Naive thymus-derived CD4-positive, alpha-beta T cell (primary cell): ENCODE results near the gene CBL. TPM values are rescaled to one million over a fixed set of nuclear protein-coding genes. Genes with fewer than 3 reads are reported as not detected.
"Not testable (repeated sequence)": the region's sequence is repeated elsewhere in the genome, so short reads cannot be mapped to it uniquely, and the experiment has no call there.

Experiments
- ATAC-seq: fragments of 150-1000 bp; cut with Tn5 transposase; 2 replicates; pipeline ENCODE4 v1.10.0; 2021; ENCODE audit warnings: mild to moderate bottlenecking, moderate library complexity
- CTCF ChIA-PET: fragments of 350-600 bp; sonication (Branson Sonifier 250); formaldehyde crosslinking; loops from one replicate; lab custom pipeline; 2021; ENCODE audit warnings: antibody characterized with exemption; lab: Charles Lee
- POLR2A ChIA-PET: fragments of 350-600 bp; sonication (Branson Sonifier 250); formaldehyde crosslinking; loops from one replicate; lab custom pipeline; 2021; ENCODE audit warnings: antibody characterized with exemption, inconsistent platforms; lab: Charles Lee
- DNase-seq, 9 donors: peaks; one replicate each; pipeline versions ENCODE4 v3.0.0 to v3.0.0-alpha.2; 2020 to 2022; ENCODE audit warnings: mixed read lengths in 1 of 9
- H3K27ac ChIP-seq: one replicate; pipeline ENCODE4 v1.7.0; 2013; ENCODE audit warnings: mild to moderate bottlenecking, low read depth, low read length, moderate library complexity
- H3K27me3 ChIP-seq, 2 donors: one replicate each; pipeline ENCODE4 v1.7.0; 2013; ENCODE audit warnings: low read length in 2 of 2, mild to moderate bottlenecking in 2 of 2, moderate library complexity in 2 of 2; ENCODE audit not compliant: control insufficient read depth in 2 of 2, insufficient read depth in 2 of 2
- H3K36me3 ChIP-seq, 3 experiments: 1 replicate in 2 of 3; 2 replicates in 1 of 3; pipeline ENCODE4 v1.7.0; 2013; ENCODE audit warnings: low read length in 3 of 3, mild to moderate bottlenecking in 3 of 3, moderate library complexity in 1 of 3; ENCODE audit not compliant: insufficient read depth in 3 of 3, control insufficient read depth in 2 of 3
- H3K4me1 ChIP-seq, 2 donors: one replicate each; pipeline ENCODE4 v1.7.0; 2013; ENCODE audit warnings: low read length in 2 of 2, mild to moderate bottlenecking in 2 of 2, moderate library complexity in 1 of 2; ENCODE audit not compliant: control insufficient read depth in 2 of 2, insufficient read depth in 2 of 2
- H3K4me3 ChIP-seq: 2 replicates; pipeline ENCODE4 v1.7.0; 2013; ENCODE audit warnings: mild to moderate bottlenecking, low read length
- H3K9me3 ChIP-seq, 3 experiments: 1 replicate in 2 of 3; 2 replicates in 1 of 3; pipeline ENCODE4 v1.7.0; 2013; ENCODE audit warnings: low read length in 3 of 3; ENCODE audit not compliant: control insufficient read depth in 2 of 3
- H3K27ac Mint-ChIP-seq, 9 donors: one replicate each; pipeline ENCODE4 v1.8.0; 2020 to 2022; ENCODE audit warnings: mixed read lengths in 9 of 9, mild to moderate bottlenecking in 8 of 9, moderate library complexity in 5 of 9, inconsistent platforms in 2 of 9
- H3K27me3 Mint-ChIP-seq, 5 donors: one replicate each; pipeline ENCODE4 v1.8.0; 2021 to 2022; ENCODE audit warnings: mixed read lengths in 5 of 5, mild to moderate bottlenecking in 1 of 5
- H3K36me3 Mint-ChIP-seq, 5 donors: one replicate each; pipeline ENCODE4 v1.8.0; 2020 to 2022; ENCODE audit warnings: mixed read lengths in 5 of 5, mild to moderate bottlenecking in 3 of 5, inconsistent platforms in 1 of 5
- H3K4me1 Mint-ChIP-seq, 7 donors: one replicate each; pipeline ENCODE4 v1.8.0; 2020 to 2022; ENCODE audit warnings: mixed read lengths in 7 of 7, mild to moderate bottlenecking in 3 of 7, inconsistent platforms in 1 of 7
- H3K4me3 Mint-ChIP-seq, 10 donors: one replicate each; pipeline ENCODE4 v1.8.0; 2020 to 2022; ENCODE audit warnings: mild to moderate bottlenecking in 10 of 10, mixed read lengths in 10 of 10, moderate library complexity in 6 of 10, inconsistent platforms in 2 of 10
- H3K9me3 Mint-ChIP-seq, 11 donors: one replicate each; pipeline ENCODE4 v1.8.0; 2020 to 2022; ENCODE audit warnings: mixed read lengths in 11 of 11, mild to moderate bottlenecking in 4 of 11, inconsistent platforms in 1 of 11, moderate library complexity in 1 of 11
- intact Hi-C, 2 donors: fragments of 100-400 bp; cut with micrococcal nuclease; formaldehyde crosslinking; loops; one replicate each; pipeline ENCODE4 v1.15.1; 2023
- polyA plus RNA-seq, 2 donors: library from polyadenylated mRNA; unstranded; fragments of 300-500 nt; fragmentation: Illumina TruSeq; gene quantifications; one replicate each; pipeline ENCODE4 v1.2.3, GENCODE V29; 2021
- total RNA-seq, 6 experiments: library from RNA in 5 of 6; stranded (reverse) in 5 of 6; gene quantifications; 1 replicate in 5 of 6; 2 replicates in 1 of 6; pipeline ENCODE4 v1.2.3 and lab custom pipeline; 2021 to 2026

The CBL gene
- total and polyA plus RNA-seq, 7 experiments from 2014 or later, result 17.5 to 51.8 (median 39.8) TPM

DNA sequence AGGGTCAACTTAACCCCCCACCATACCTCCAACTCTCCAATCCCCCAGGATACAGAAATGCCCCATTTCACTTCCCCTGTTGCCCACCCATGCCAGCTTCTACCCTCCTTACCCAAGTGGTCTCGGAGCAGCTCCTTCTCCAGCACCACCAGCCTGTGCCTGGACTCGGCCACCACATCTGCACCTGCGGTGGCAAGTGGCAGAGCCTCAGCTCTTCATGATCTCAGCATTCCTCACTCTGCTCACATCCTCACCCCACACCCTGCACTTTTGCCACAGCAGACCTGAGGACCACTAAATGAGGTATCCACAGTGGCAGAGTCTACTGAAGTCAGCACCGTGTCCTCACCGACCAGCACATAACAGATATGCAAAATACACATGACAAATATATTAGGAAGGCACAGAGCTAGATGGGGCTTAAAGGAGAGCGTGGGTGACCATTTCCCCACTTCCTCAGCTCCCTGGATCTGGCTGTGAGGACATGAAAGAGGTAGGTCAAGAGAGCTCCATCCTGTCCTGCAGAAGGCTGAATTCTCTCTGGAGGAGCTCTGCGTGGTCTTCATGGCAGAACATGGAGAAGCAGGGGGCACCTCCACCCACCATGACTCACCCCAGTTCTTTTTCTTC, 11.2 kb upstream of the CBL start:
- intact Hi-C loops, result loop anchor here (5.0 kb wide), 2 partner anchors 48 to 73 kb away; partner anchors contain the start of genes ABCG4 (in 1 of the 2) and HINFP (in 1 of the 2)
- DNase-seq, result no peak
- no peaks in the 10 kb centered on the region for H3K9me3 ChIP-seq
- H3K4me3 ChIP-seq, result no peak overlapping the region
- no peaks in the 10 kb centered on the region for H3K36me3 ChIP-seq
- CTCF ChIA-PET, result interaction anchor here (0.6 to 1.9 kb wide), 6 partner anchors 11 to 129 kb away, joined by 3 to 11 read pairs (median 3); partner anchors contain the start of gene VPS11
- no peak for ATAC-seq
- peaks cover 0 to 2% (median 0%) of the 10 kb centered on the region in 5 donors for H3K27me3 Mint-ChIP-seq
- H3K27me3 ChIP-seq, result no peaks in the 10 kb centered on the region
- H3K27ac Mint-ChIP-seq, result no peak overlapping the region
- H3K4me3 Mint-ChIP-seq, result no peak overlapping the region
- POLR2A ChIA-PET, result interaction anchor here (1.0 to 2.9 kb wide), 2 partner anchors 80 to 100 kb away, joined by 3 to 14 read pairs; a partner anchor contains a TSS
- H3K27ac ChIP-seq, result no peak overlapping the region
- no peaks in the 10 kb centered on the region for H3K4me1 ChIP-seq
- peaks cover 0 to 10% (median 5%) of the 10 kb centered on the region in 7 donors for H3K4me1 Mint-ChIP-seq
- no peaks in the 10 kb centered on the region for H3K9me3 Mint-ChIP-seq
- H3K36me3 Mint-ChIP-seq, result no peaks in the 10 kb centered on the region

DNA sequence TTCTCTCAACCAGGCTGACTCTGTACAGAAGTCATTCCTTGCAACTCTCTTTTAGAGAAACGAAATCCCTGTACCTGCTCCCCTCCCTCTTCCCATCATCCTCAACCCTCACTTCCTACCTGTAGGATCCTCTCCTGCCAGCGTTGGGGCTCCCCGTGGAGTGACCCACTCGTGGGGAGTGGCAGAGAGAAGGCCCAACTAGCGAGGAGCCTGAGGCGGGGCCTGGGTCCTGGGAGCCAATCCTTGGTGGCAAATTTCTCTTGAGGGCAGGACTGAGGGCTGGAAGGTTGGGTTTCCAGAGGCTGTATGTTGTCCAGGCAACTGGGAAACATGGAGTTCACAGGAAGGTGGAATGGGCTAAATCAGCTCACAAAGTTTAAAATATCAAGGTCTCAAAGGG, 10.5 kb upstream of the CBL start:
- Histone ChIP-seq H3K4me3 (no peak overlapping the region), H3K27ac (no peak overlapping the region), H3K36me3 (no peaks in the 10 kb centered on the region), H3K4me1 (no peaks in the 10 kb centered on the region), H3K9me3 (no peaks in the 10 kb centered on the region), H3K27me3 (no peaks in the 10 kb centered on the region)
- H3K4me3 Mint-ChIP-seq, result no peak overlapping the region
- no peaks in the 10 kb centered on the region for H3K9me3 Mint-ChIP-seq
- intact Hi-C loops, result loop anchor here (2.0 to 5.0 kb wide), 8 partner anchors 47 to 289 kb away; partner anchors contain the start of genes ABCG4 (in 2 of the 2), HYOU1 (in 2 of the 2) and HINFP (in 1 of the 2)
- ChIA-PET CTCF (interaction anchor here (0.6 to 1.9 kb wide), 12 partner anchors 12 to 193 kb away, joined by 3 to 11 read pairs (median 3); partner anchors contain the start of gene VPS11), POLR2A (interaction anchor here (0.6 to 2.9 kb wide), 5 partner anchors 27 to 112 kb away, joined by 3 to 14 read pairs (median 3); partner anchors contain the start of gene C2CD2L)
- H3K27ac Mint-ChIP-seq, result no peak overlapping the region
- no peaks in the 10 kb centered on the region for H3K36me3 Mint-ChIP-seq
- peaks cover 0 to 10% (median 5%) of the 10 kb centered on the region in 7 donors for H3K4me1 Mint-ChIP-seq
- ATAC-seq (no peak), DNase-seq (no peak)
- peaks cover 0 to 2% (median 0%) of the 10 kb centered on the region in 5 donors for H3K27me3 Mint-ChIP-seq

- Histone ChIP-seq H3K4me3 (no peak overlapping the region), H3K27me3 (no peaks in the 10 kb centered on the region), H3K4me1 (no peaks in the 10 kb centered on the region), H3K9me3 (no peaks in the 10 kb centered on the region), H3K36me3 (no peaks in the 10 kb centered on the region), H3K27ac (no peak overlapping the region)
- Mint-ChIP-seq H3K9me3 (no peaks in the 10 kb centered on the region), H3K27me3 (peaks cover 0 to 5% (median 0%) of the 10 kb centered on the region in 5 donors), H3K4me1 (peaks cover 0 to 10% (median 5%) of the 10 kb centered on the region in 7 donors), H3K36me3 (no peaks in the 10 kb centered on the region), H3K4me3 (no peak overlapping the region), H3K27ac (no peak overlapping the region)
- ChIA-PET POLR2A (interaction anchor here (0.6 to 2.9 kb wide), 9 partner anchors 25 to 664 kb away, joined by 3 to 14 read pairs (median 4); partner anchors contain the start of genes C2CD2L and VPS11), CTCF (interaction anchor here (0.6 to 1.7 kb wide), 22 partner anchors 10 to 227 kb away, joined by 3 to 7 read pairs (median 3); partner anchors contain the start of genes NLRX1 and VPS11)
- ATAC-seq (peak; percentile 98), DNase-seq (peak in 8 of 9 donors; percentile 51 to 84 (median 78))
- intact Hi-C loops, result loop anchor here (1.0 to 5.0 kb wide), 13 partner anchors 29 to 290 kb away; partner anchors contain the start of genes ABCG4 (in 2 of the 2), HYOU1 (in 2 of the 2), NLRX1 (in 2 of the 2) and CENATAC (in 1 of the 2)
Measured at GRCh38 chr11:119196833-119197483, 9.2 kb upstream of the CBL start.

GRCh38 chr11:119198925-119199324, 7.2 kb upstream of the CBL start:
- Mint-ChIP-seq H3K36me3 (no peaks in the 10 kb centered on the region), H3K9me3 (no peaks in the 10 kb centered on the region), H3K4me1 (peaks cover 0 to 10% (median 5%) of the 10 kb centered on the region in 7 donors), H3K27me3 (peaks cover 0 to 5% (median 0%) of the 10 kb centered on the region in 5 donors), H3K27ac (no peak overlapping the region), H3K4me3 (no peak overlapping the region)
- no peak overlapping the region for H3K4me3 ChIP-seq
- intact Hi-C loops, result loop anchor here (5.0 kb wide), 2 partner anchors 52 to 77 kb away; partner anchors contain the start of genes ABCG4 (in 1 of the 2) and HINFP (in 1 of the 2)
- no peaks in the 10 kb centered on the region for H3K36me3 ChIP-seq
- no peaks in the 10 kb centered on the region for H3K9me3 ChIP-seq
- no peak for ATAC-seq
- POLR2A ChIA-PET, result no interaction called here
- H3K27me3 ChIP-seq, result no peaks in the 10 kb centered on the region
- no peak overlapping the region for H3K27ac ChIP-seq
- CTCF ChIA-PET, result no interaction called here
- no peak for DNase-seq
- H3K4me1 ChIP-seq, result no peaks in the 10 kb centered on the region

GRCh38 chr11:119201236-119201635, 4.9 kb upstream of the CBL start:
- CTCF ChIA-PET, result interaction anchor here (0.7 to 1.6 kb wide), 4 partner anchors 23 to 122 kb away, joined by 3 to 5 read pairs (median 4); no protein-coding TSS in a partner anchor
- ATAC-seq, H3K27me3 ChIP-seq, H3K27ac ChIP-seq, H3K4me3 Mint-ChIP-seq, H3K4me3 ChIP-seq, H3K27ac Mint-ChIP-seq, H3K9me3 ChIP-seq, POLR2A ChIA-PET, H3K27me3 Mint-ChIP-seq, H3K4me1 ChIP-seq, H3K36me3 Mint-ChIP-seq, H3K36me3 ChIP-seq, DNase-seq, H3K9me3 Mint-ChIP-seq, intact Hi-C loops: not testable (repeated sequence)
- H3K4me1 Mint-ChIP-seq, result peaks cover 0 to 20% (median 13%) of the 10 kb centered on the region in 7 donors

GRCh38 chr11:119202554-119202953, 3.6 kb upstream of the CBL start:
- H3K4me1 Mint-ChIP-seq, result peaks cover 4 to 18% (median 17%) of the 10 kb centered on the region in 7 donors
- ATAC-seq (no peak), DNase-seq (no peak)
- ChIA-PET POLR2A (interaction anchor here (1.0 kb wide), 1 partner anchor 135 kb away, joined by 4 read pairs; the partner anchor contains the start of gene VPS11), CTCF (interaction anchor here (0.9 to 1.0 kb wide), 2 partner anchors 80 to 82 kb away, joined by 6 read pairs; no protein-coding TSS in a partner anchor)
- Histone ChIP-seq H3K4me3 (no peak overlapping the region), H3K36me3 (peaks cover 0 to 4% (median 0%) of the 10 kb centered on the region in 3 experiments), H3K27me3 (no peaks in the 10 kb centered on the region), H3K27ac (no peak overlapping the region), H3K4me1 (peaks cover 3 to 4% of the 10 kb centered on the region in 2 donors), H3K9me3 (no peaks in the 10 kb centered on the region)
- H3K27ac Mint-ChIP-seq, result no peak overlapping the region
- intact Hi-C loops, result no loop called here
- no peak overlapping the region for H3K4me3 Mint-ChIP-seq
- H3K27me3 Mint-ChIP-seq, result peaks cover 0 to 3% (median 0%) of the 10 kb centered on the region in 5 donors
- H3K9me3 Mint-ChIP-seq, result no peaks in the 10 kb centered on the region
- H3K36me3 Mint-ChIP-seq, result peaks cover 0 to 3% (median 0%) of the 10 kb centered on the region in 5 donors
